Measurements from ENCODE around the gene SNX33. TPM values are rescaled to one million over a fixed set of nuclear protein-coding genes. Genes with fewer than 3 reads are reported as not detected.
A peak's percentile ranks its signal among the peaks of the same experiment; 100 is the strongest.

The SNX33 gene
- total and polyA plus RNA-seq, 2 of the 13 experiments (the other 11 are each of a cell fraction or from before 2014, with no cell fraction given): 11.0 to 11.6 TPM

GRCh38 chr15:75663931-75664421 is 16.3 kb downstream of the SNX33 start (continued):
- TF ChIP-seq FOXA1 (IDR thresholded peaks at IDR 0.05): no peak
- TF ChIP-seq FOXA1 (CRISPR knock-in tag; IDR thresholded peaks at IDR 0.05): peak; percentile 2; the same call in 1 of the 2 replicates
- TF ChIP-seq PCBP1 (IDR thresholded peaks at IDR 0.05; ENCODE audit: borderline replicate concordance, low read depth, low read length): 0 out of 2 replicates have a peak, but pooled peaks have one; percentile 32
- no peak for TF ChIP-seq TGIF2 (CRISPR knock-in tag; IDR thresholded peaks at IDR 0.05)
- no peak for TF ChIP-seq EED (CRISPR knock-in tag; IDR thresholded peaks at IDR 0.05)
- TF ChIP-seq PHF5A (CRISPR knock-in tag; IDR thresholded peaks at IDR 0.05; ENCODE audit: low read depth, unreplicated experiment): no peak
- TF ChIP-seq RFXANK (CRISPR knock-in tag; IDR thresholded peaks at IDR 0.05): no peak
- no peak for TF ChIP-seq ZNF563 (CRISPR knock-in tag; IDR thresholded peaks at IDR 0.05)
- no peak for TF ChIP-seq TEAD2 (CRISPR knock-in tag; IDR thresholded peaks at IDR 0.05)
- no peak for TF ChIP-seq FOSL1 (CRISPR knock-in tag; IDR thresholded peaks at IDR 0.05; ENCODE audit: borderline replicate concordance)
- TF ChIP-seq ZNF704 (CRISPR knock-in tag; IDR thresholded peaks at IDR 0.05; ENCODE audit: borderline replicate concordance): no peak
- peak; percentile 42; the same call in 1 of the 2 replicates for TF ChIP-seq SPEN (CRISPR knock-in tag; IDR thresholded peaks at IDR 0.05; ENCODE audit: low read depth)
- TF ChIP-seq SOX5 (CRISPR knock-in tag; IDR thresholded peaks at IDR 0.05; ENCODE audit: borderline replicate concordance): 0 out of 2 replicates have a peak, but pooled peaks have one; percentile 14
- TF ChIP-seq ZNF598 (CRISPR knock-in tag; IDR thresholded peaks at IDR 0.05; ENCODE audit: borderline replicate concordance): no peak
- TF ChIP-seq ARNT (IDR thresholded peaks at IDR 0.05): no peak
- no peak for TF ChIP-seq ZUFSP (CRISPR knock-in tag; IDR thresholded peaks at IDR 0.05; ENCODE audit: borderline replicate concordance)
- no peak for TF ChIP-seq ZNF7 (CRISPR knock-in tag; IDR thresholded peaks at IDR 0.05)
- no peak for TF ChIP-seq DMTF1 (CRISPR knock-in tag; IDR thresholded peaks at IDR 0.05)
- no peak for TF ChIP-seq ZNF441 (CRISPR knock-in tag; IDR thresholded peaks at IDR 0.05; ENCODE audit: borderline replicate concordance)
- no peak for TF ChIP-seq ZNF574 (CRISPR knock-in tag; IDR thresholded peaks at IDR 0.05)
- no peak for TF ChIP-seq SMC3 (IDR thresholded peaks at IDR 0.05; ENCODE audit: low read length)
- no peak for TF ChIP-seq MXD1 (CRISPR knock-in tag; IDR thresholded peaks at IDR 0.05)
- TF ChIP-seq TAF15 (IDR thresholded peaks at IDR 0.05; ENCODE audit: low read depth, low read length, poor library complexity, severe bottlenecking): no peak
- TF ChIP-seq AGO2 (optimal IDR thresholded peaks at IDR 0.05; ENCODE audit: low read depth, low read length): peak; percentile 68
